Fibroblast of skin of left quadriceps (primary cell): Measurements from ENCODE around the gene KRT80.
"Not testable (repeated sequence)": the region's sequence is repeated elsewhere in the genome, so short reads cannot be mapped to it uniquely, and the experiment has no call there.

Experiments used
- DNase-seq, 2 experiments: peaks; one replicate each; pipeline ENCODE4 v3.0.0-alpha.2; 2013; ENCODE audit warnings: low read depth in 2 of 2

The KRT80 gene

GRCh38 chr12:52191841-52192791 is at the start of gene KRT80:
Gene KRT80 (minus strand): TSS chr12:52192014. CDS start chr12:52191902, 112 bp downstream.
- DNase-seq, result peak; percentile 96 to 97

DNA sequence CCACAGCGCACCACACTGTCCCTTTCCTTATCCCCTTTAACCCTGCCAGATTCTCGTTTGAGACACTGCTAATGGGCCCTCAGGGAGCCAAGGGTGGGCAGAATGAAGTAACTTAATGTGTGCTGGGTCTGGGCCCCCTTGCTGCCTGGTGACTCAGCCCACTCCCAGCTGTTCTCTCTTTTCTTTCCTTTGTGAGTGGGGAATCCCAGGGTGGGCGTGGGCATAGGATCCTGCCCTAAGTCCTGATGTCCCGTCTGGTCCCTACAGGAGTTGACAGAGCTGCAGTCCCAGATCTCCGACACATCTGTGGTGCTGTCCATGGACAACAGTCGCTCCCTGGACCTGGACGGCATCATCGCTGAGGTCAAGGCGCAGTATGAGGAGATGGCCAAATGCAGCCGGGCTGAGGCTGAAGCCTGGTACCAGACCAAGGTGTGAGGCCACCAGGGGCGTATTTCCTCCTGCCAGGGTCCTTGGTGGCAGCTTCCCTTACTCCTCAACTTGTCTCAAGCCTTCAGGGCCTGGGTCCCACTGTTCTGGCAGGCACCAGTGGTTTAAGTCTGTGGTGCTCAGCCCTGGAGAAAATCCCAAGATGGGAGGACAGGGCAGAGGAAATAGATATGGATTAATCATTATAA is 49.5 kb upstream of the KRT80 start:
- no peak for DNase-seq

- DNase-seq, result not testable (repeated sequence)
These were observed 48.4 kb upstream of the KRT80 start for GRCh38 chr12:52240247-52240646.

DNA sequence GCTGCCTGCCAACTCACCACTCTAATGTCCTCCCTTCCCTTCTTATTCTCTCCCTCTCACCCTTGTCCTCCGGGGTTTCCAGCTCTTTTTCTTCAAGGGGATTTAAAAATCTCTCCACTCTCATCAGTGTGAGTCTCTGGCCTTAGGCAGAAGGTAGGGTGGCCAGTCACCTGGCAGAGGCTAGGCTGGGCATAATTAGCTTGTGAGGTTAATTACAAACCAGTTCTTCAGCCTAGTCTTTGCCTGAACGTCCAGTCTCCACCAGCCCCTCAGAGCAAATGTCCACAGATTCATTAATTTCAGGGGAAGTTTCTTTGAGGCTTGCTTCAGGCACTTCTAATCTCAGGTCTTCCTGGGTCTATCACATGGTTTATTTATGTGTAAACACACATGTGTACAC is 48.0 kb upstream of the KRT80 start:
- DNase-seq, result no peak

GRCh38 chr12:52238916-52239646 is 47.3 kb upstream of the KRT80 start:
- DNase-seq, result no peak

DNA sequence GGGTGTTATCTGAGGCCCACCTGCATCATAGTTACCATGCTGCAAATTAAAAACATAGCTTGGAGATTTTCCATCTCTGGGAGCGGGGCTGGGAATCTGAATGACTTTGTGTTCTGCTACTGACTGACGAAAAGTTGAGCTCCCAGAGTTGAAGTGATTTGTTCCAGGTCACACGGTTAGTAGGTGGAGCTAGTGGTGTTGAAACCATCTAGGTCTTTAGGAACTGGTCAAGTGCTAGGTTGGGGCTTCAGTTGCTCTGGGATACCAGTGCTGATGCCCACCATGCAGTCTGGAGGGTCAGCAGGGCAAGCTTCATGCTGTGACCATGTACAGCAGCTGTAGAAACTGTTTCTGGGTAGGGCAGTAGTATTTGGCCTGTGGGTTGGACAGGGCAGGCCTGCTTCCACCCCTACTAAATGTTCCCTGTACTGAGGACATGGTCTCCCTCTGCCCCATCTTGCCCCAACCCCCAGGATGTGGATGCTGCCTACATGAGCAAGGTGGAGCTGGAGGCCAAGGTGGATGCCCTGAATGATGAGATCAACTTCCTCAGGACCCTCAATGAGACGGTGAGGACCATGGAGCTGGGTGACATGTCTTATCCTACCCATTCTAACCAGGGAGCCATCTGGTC is 46.5 kb upstream of the KRT80 start:
- no peak for DNase-seq

GRCh38 chr12:52236386-52237050 is 44.7 kb upstream of the KRT80 start:
- no peak for DNase-seq

DNA sequence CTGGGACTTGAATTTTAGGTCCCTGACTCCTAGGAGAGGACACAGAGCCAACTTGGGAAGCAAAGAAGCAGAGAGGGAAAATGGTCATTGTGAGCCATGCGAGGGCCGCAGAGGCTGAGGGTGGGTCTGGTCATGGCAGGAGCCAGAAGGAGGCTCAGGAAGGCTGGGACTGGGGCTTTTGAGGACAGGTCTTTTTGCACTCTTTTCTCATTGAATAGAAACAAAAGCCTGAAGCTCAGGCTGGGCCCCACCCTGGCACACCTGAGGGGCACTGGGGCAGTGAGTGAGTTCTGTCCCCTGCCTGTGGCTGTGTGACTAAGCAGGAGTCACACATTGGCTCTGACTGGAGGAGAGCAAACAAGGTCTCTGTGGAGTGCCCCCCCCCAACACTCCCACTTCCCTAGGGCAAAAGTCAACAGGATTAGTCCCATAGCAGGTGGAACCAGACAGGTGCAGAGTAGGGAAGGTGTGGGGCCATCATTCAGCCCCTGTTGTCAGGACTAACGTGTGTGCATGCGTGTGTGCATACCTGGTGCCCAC is 44.1 kb upstream of the KRT80 start:
- no peak for DNase-seq

DNA sequence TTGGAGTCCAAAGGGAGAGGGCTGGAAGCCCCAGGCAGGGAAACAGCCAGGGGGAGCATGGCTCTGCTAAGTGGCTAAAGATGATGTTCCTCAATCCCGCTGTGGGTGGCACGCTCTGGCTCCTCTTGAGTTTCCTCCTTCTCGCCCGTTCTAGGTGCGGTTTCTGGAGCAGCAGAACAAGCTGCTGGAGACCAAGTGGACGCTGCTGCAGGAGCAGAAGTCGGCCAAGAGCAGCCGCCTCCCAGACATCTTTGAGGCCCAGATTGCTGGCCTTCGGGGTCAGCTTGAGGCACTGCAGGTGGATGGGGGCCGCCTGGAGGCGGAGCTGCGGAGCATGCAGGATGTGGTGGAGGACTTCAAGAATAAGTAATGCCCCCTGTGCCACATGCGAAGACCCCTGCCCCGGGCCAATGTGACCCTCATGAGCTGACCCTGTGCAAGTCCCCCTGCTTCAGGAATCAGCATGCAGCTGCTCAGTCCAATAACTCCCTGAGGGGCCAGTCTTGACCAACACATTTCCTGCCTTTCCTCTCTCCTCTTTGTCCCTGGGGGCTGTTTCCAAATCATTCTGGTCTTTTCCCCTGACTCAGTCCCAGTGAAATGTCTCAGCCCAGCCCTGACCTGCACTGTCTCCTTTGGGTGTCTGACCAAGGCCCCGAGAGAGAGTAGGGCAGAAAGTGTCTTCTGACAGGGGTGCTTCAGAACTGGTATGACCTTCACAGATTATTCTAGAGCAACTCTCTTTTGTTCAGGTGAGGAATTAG is 43.4 kb upstream of the KRT80 start:
- no peak for DNase-seq

GRCh38 chr12:52234223-52234810 is 42.5 kb upstream of the KRT80 start:
- no peak for DNase-seq

DNA sequence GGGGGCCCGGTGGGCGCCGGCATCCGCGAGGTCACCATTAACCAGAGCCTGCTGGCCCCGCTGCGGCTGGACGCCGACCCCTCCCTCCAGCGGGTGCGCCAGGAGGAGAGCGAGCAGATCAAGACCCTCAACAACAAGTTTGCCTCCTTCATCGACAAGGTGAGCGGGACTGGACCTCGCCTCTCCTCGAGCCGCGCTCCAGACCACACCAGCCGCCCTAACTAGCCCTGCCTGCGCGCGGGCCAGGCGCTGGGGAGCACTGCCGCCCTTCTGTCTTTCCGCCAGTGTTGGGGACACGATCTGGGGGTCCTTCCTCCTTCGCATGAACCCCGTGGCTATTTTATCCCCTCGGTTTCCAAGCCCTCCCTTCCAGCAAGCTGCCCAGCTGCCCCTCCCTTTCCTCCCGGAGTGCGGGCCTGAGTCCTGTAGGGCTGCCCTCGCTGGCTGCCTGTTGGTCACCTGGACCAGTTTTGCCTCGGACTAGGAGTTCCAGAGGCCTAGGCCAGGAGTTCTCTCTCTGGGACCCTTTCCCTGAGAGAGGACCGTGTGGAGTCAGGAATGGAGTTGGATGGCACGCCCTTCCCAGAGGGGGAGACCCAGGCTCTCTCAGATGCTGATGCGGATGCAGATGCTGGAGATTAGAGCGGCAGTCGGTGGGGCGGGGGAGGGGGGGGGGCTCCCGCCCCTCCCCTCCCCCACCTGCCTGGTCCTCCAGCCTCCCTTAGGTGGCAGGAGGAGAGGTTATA is 41.8 kb upstream of the KRT80 start:
- no peak for DNase-seq

DNA sequence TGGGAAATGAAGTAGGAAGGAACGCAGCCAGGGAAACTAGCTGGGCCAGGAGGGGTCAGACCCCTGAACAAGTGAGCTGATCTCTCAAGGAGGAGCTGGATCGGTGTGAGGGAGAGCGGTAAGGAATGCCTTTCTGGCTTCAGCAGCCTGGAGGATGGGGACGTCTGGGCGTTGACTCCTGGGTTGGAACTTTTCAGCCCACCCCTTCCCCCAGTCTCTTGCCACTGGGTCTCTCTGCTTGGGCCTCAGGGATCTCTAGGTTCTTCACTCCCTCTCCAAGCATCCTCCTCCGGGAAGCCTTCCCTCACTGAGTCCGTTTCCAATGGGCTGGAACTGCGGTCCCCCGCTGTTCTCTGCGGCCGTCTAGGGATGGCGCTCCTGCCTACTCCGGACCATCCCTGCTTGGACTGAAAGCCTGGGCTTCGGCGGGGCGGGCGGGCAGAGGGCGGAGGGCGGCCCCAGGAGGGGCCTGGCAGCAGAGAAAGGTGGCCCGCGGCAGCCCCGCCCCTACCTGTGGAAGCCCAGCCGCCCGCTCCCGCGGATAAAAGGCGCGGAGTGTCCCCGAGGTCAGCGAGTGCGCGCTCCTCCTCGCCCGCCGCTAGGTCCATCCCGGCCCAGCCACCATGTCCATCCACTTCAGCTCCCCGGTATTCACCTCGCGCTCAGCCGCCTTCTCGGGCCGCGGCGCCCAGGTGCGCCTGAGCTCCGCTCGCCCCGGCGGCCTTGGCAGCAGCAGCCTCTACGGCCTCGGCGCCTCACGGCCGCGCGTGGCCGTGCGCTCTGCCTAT is 41.1 kb upstream of the KRT80 start, which contains the start of gene KRT7:
TSS of gene KRT7 (plus strand) at position 570 of the 788 bp plus-strand sequence. CDS start at position 624, 54 bp downstream.
- no peak for DNase-seq

DNA sequence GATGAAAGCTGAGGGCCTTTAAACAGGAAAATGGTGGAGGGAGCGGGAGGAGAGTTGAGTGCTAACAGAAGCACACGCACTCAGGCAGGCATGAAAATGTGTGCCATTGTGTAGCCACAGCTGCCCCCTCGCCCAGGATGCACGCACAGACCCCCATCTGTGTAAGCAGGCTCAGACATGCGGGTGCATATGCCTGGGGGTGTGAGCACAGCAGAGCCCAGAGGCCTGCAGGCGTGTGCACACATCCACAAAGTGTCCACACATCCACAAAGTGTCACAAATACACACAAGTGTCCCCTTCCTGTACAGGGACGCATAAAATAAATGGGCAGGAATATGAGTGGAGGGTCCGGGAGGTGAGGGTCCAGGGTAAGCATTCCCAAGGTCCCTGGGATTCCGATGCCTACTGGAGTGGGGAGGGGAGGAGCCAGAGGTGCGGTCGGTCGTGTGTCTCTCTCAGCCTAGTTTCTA is 40.4 kb upstream of the KRT80 start:
- DNase-seq, result no peak

- DNase-seq, result no peak
These were observed 39.7 kb upstream of the KRT80 start for GRCh38 chr12:52231305-52232202.

DNA sequence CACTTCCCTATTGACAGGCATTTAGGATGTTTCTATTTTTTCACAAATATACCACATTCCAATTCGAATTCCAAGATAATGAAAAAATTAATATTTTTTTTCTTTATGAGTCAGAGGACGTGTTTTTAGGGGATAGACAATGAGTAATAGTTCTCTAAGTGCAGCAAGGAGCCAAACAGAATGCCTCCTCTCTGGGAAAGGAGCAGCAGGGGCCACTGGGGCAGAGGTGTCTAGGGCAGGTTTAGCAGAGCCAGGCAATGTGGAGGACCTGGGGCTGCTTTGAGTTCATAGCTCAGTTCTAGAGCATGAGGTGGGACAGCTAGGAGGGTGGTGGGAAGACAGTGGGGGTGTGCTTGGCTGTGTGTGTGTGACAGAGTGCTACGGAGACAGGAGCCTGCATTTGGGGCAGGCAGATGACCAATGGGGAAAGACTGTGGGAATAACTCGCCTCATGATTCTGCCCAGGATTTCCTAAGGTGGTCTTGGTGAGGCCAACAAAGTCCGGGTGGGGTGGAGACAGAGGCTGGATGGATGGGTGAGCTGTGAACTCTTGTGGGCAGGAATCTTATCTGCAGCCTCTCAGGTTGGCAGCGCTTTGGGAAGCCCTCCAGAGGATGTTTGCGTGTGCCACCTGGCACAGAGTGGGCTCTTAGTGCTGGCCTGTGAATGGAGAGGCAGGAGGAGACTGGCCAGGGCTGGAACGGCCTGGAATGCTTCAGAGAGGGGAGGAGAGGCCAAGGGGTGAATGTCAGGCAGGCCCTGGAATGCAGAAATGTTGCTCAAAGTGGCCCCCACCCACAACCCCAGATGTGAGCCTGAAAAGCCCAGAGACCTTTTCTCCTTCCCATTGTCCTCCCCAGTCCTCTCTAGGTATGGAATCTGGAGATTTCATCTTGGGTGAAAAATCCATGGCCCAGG is 38.8 kb upstream of the KRT80 start:
- DNase-seq, result peak; percentile 58 to 64

DNA sequence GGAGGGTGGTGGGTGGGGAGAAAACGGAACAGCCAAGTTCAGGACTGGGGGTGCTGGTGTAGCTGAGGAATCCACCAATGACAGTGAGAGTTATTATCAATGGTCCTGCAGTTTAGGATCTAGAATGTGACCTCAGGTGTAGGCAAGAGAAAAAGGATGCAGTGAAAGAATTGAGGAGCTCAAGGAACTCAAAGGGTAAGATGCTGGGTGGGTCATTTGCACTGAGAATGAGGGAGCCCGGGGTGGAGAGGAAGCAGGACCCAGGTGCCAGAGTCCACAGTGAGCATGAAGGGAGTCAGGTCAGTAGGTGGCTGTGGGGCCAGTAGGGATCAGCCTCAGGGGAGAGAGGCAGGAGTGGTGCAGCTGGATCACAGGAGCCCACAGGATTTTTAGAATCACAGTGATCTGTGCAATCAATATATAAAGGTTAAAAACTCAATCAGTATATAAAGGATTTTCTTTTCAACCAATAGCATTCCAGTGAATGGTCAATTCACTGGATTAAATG is 38.1 kb upstream of the KRT80 start:
- DNase-seq, result no peak
